GM23248 (cell line): ENCODE measurements around the gene C22orf23.

ENCODE experiments used
- EZH2 ChIP-seq: fragments of 200-600 bp; sonication (generic); IDR thresholded peaks from 2 replicates; pipeline ENCODE4 v1.6.1; 2018; ENCODE audit warnings: antibody characterized with exemption, mild to moderate bottlenecking; ENCODE audit not compliant: insufficient read depth, poor library complexity, severe bottlenecking
- EZH2phosphoT487 ChIP-seq: fragments of 200-600 bp; sonication (generic); IDR thresholded peaks from 2 replicates; pipeline ENCODE4 v1.6.1; 2018; ENCODE audit warnings: antibody characterized with exemption, moderate library complexity, mild to moderate bottlenecking, low read depth; ENCODE audit not compliant: insufficient read depth

- TF ChIP-seq EZH2phosphoT487 (no peak), EZH2 (no peak)
Measured at GRCh38 chr22:37940698-37941376, 12.6 kb downstream of the C22orf23 start.
